ENCODE measurements around the gene MEI4. TPM values are rescaled to one million over a fixed set of nuclear protein-coding genes. Genes with fewer than 3 reads are reported as not detected.

The MEI4 gene
- total and polyA plus RNA-seq, 2 donors (not counting 1 experiment from before 2014, with no cell fraction given): not detected

GRCh38 chr6:77666846-77667245, 14.0 kb downstream of the MEI4 start:
- Histone ChIP-seq H4K20me1 (ENCODE audit: control insufficient read depth, insufficient read depth, low read length, poor library complexity, severe bottlenecking) (no peaks in the 10 kb centered on the region), H3K27me3 (replicated peaks in 1 of 4; ENCODE audit: control extremely low read depth in 1 of 4, control insufficient read depth in 3 of 4, insufficient read depth in 4 of 4, low read length in 3 of 4) (no peaks in the 10 kb centered on the region), H2AFZ (ENCODE audit: insufficient read depth, low read depth, low read length, poor library complexity, severe bottlenecking) (no peak overlapping the region), H3K79me2 (ENCODE audit: control insufficient read depth, insufficient read depth, low read length) (no peaks in the 10 kb centered on the region), H3K4me2 (replicated peaks; ENCODE audit: low read depth, low read length, poor library complexity, severe bottlenecking) (no peak overlapping the region), H3K27ac (ENCODE audit: low read length in 2 of 2) (no peak overlapping the region), H3K4me3 (ENCODE audit: control extremely low read depth in 1 of 5, extremely low read depth in 1 of 5, insufficient read depth in 1 of 5, low read depth in 2 of 5, low read length in 4 of 5) (no peak overlapping the region), H3K4me1 (ENCODE audit: control insufficient read depth in 2 of 2, insufficient read depth in 2 of 2, low read length in 2 of 2) (no peaks in the 10 kb centered on the region), H3K9ac (ENCODE audit: low read length) (no peak overlapping the region), H3K36me3 (replicated peaks in 1 of 2; ENCODE audit: control extremely low read depth in 1 of 2, control insufficient read depth in 1 of 2, extremely low read depth in 1 of 2, insufficient read depth in 2 of 2, low read length in 1 of 2) (no peaks in the 10 kb centered on the region), H3K9me3 (ENCODE audit: control extremely low read depth in 1 of 3, control insufficient read depth in 2 of 3, insufficient read depth in 1 of 3, low read length in 2 of 3) (no peaks in the 10 kb centered on the region)
- no peak for DNase-seq
- intact Hi-C loops (cut with micrococcal nuclease): no loop called here
- no peak for ATAC-seq (ENCODE audit: low read depth)
- TF ChIP-seq EZH2 (IDR thresholded peaks at IDR 0.05; ENCODE audit: borderline replicate concordance, insufficient read depth, low read depth, low read length, poor library complexity, severe bottlenecking): no peak
- H3K27ac Mint-ChIP-seq: no peak overlapping the region
- WGBS (ENCODE audit: insufficient coverage): no CpG with 5 or more reads among the region's 4 CpGs
- H3K4me1 Mint-ChIP-seq: no peaks in the 10 kb centered on the region
- CTCF ChIA-PET: no interaction called here
- H3K4me3 Mint-ChIP-seq: no peak overlapping the region
- H3K27me3 Mint-ChIP-seq: no peaks in the 10 kb centered on the region
- POLR2A ChIA-PET: no interaction called here
- H3K9me3 Mint-ChIP-seq (ENCODE audit: insufficient read depth): no peaks in the 10 kb centered on the region

- no peaks in the 10 kb centered on the region for H3K4me1 Mint-ChIP-seq
- H3K4me3 ChIP-seq (ENCODE audit: control extremely low read depth in 1 of 5, extremely low read depth in 1 of 5, insufficient read depth in 1 of 5, low read depth in 2 of 5, low read length in 4 of 5): no peak overlapping the region
- intact Hi-C loops (cut with micrococcal nuclease): no loop called here
- no peaks in the 10 kb centered on the region for H3K27me3 ChIP-seq (replicated peaks in 1 of 4; ENCODE audit: control extremely low read depth in 1 of 4, control insufficient read depth in 3 of 4, insufficient read depth in 4 of 4, low read length in 3 of 4)
- no peak overlapping the region for H3K4me2 ChIP-seq (replicated peaks; ENCODE audit: low read depth, low read length, poor library complexity, severe bottlenecking)
- TF ChIP-seq CTCF (IDR thresholded peaks at IDR 0.05) (no peak), EZH2 (IDR thresholded peaks at IDR 0.05; ENCODE audit: borderline replicate concordance, insufficient read depth, low read depth, low read length, poor library complexity, severe bottlenecking) (no peak)
- ChIA-PET CTCF (no interaction called here), POLR2A (no interaction called here)
- no peak overlapping the region for H3K27ac ChIP-seq (ENCODE audit: low read length in 2 of 2)
- H3K79me2 ChIP-seq (ENCODE audit: control insufficient read depth, insufficient read depth, low read length): no peaks in the 10 kb centered on the region
- no peaks in the 10 kb centered on the region for H3K36me3 ChIP-seq (replicated peaks in 1 of 2; ENCODE audit: control extremely low read depth in 1 of 2, control insufficient read depth in 1 of 2, extremely low read depth in 1 of 2, insufficient read depth in 2 of 2, low read length in 1 of 2)
- no peak overlapping the region for H3K27ac Mint-ChIP-seq
- no peaks in the 10 kb centered on the region for H3K27me3 Mint-ChIP-seq
- H4K20me1 ChIP-seq (ENCODE audit: control insufficient read depth, insufficient read depth, low read length, poor library complexity, severe bottlenecking): no peaks in the 10 kb centered on the region
- H3K4me3 Mint-ChIP-seq: no peak overlapping the region
- WGBS (ENCODE audit: insufficient coverage): no CpG with 5 or more reads among the region's 2 CpGs
- H3K9me3 ChIP-seq (ENCODE audit: control extremely low read depth in 1 of 3, control insufficient read depth in 2 of 3, insufficient read depth in 1 of 3, low read length in 2 of 3): no peaks in the 10 kb centered on the region
- no peak for ATAC-seq (ENCODE audit: low read depth)
- no peaks in the 10 kb centered on the region for H3K9me3 Mint-ChIP-seq (ENCODE audit: insufficient read depth)
- no peak overlapping the region for H3K9ac ChIP-seq (ENCODE audit: low read length)
- no peak for DNase-seq
- no peak overlapping the region for H2AFZ ChIP-seq (ENCODE audit: insufficient read depth, low read depth, low read length, poor library complexity, severe bottlenecking)
- H3K4me1 ChIP-seq (ENCODE audit: control insufficient read depth in 2 of 2, insufficient read depth in 2 of 2, low read length in 2 of 2): no peaks in the 10 kb centered on the region
Measured at GRCh38 chr6:77669913-77670312, 17.1 kb downstream of the MEI4 start.

Measured in B cell (primary cell).